Measurements from ENCODE around the gene AP2B1. TPM values are rescaled to one million over a fixed set of nuclear protein-coding genes. Genes with fewer than 3 reads are reported as not detected.

The AP2B1 gene
- total RNA-seq, 3 donors from 2014 or later: 78.4 to 91.9 (median 88.5) TPM

DNA sequence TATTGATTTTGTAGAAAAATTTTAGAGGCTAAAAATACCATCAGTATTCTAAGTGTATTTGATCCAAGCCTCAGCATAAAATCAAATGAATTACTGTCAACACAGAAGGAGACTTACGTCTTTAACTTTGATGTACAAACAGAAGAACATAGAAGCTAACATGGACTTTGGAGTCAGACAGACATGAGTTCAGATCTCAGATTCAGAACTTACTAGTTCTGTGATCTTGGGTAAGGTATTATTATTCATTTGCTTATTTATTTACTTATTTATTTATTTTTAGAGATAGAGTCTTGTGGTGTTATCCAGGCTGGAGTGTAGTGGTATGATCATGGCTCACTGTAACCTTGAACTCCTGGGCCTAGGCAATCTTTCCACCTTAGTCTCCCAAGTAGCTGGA lies 45.7 kb upstream of the AP2B1 start:
- no peak for DNase-seq (ENCODE audit: low spot score in 2 of 2)
- Histone ChIP-seq H3K4me3 (peak overlapping the region in 2 of 3 donors; percentile 26 to 60), H3K27ac (peak overlapping the region in 1 of 2 donors; percentile 12), H3K27me3 (no peaks in the 10 kb centered on the region), H3K36me3 (no peaks in the 10 kb centered on the region), H3K9me3 (no peaks in the 10 kb centered on the region), H3K4me1 (no peaks in the 10 kb centered on the region)
- TF ChIP-seq POLR2A (IDR thresholded peaks at IDR 0.05): no peak
- TF ChIP-seq, protein P1, sequence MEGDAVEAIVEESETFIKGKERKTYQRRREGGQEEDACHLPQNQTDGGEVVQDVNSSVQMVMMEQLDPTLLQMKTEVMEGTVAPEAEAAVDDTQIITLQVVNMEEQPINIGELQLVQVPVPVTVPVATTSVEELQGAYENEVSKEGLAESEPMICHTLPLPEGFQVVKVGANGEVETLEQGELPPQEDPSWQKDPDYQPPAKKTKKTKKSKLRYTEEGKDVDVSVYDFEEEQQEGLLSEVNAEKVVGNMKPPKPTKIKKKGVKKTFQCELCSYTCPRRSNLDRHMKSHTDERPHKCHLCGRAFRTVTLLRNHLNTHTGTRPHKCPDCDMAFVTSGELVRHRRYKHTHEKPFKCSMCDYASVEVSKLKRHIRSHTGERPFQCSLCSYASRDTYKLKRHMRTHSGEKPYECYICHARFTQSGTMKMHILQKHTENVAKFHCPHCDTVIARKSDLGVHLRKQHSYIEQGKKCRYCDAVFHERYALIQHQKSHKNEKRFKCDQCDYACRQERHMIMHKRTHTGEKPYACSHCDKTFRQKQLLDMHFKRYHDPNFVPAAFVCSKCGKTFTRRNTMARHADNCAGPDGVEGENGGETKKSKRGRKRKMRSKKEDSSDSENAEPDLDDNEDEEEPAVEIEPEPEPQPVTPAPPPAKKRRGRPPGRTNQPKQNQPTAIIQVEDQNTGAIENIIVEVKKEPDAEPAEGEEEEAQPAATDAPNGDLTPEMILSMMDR (IDR thresholded peaks at IDR 0.05): no peak
- TF ChIP-seq POLR2AphosphoS5 (IDR thresholded peaks at IDR 0.05): no peak
- intact Hi-C loops (cut with DNase I; ENCODE audit: low total_unique reads): loop anchor here (10.0 kb wide), 1 partner anchor 787 kb away; no protein-coding TSS in a partner anchor

DNA sequence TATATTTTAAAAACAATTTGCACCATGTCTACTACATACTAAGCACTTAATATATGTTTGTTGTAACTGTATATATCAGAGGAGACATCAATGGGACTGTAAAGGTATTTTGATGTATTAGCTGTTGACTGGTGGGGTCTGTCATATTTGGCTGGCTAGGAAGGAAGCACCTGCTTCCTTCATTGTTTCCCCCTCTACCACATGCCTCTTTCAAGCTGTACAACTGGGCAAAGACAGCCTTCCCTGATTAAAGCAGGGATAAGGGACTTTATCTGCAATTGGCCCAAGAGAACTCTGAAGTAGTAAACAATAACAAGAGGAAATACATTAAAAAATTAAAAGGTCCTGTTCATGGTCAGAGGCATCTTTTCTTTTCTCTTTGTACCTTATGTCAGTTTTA lies 44.1 kb upstream of the AP2B1 start:
- H3K27me3 ChIP-seq: no peaks in the 10 kb centered on the region
- TF ChIP-seq POLR2AphosphoS5 (IDR thresholded peaks at IDR 0.05): no peak
- TF ChIP-seq POLR2A (IDR thresholded peaks at IDR 0.05): no peak
- TF ChIP-seq, protein P1 (IDR thresholded peaks at IDR 0.05): no peak
- no peak overlapping the region for H3K27ac ChIP-seq
- no peak overlapping the region for H3K4me3 ChIP-seq
- H3K4me1 ChIP-seq: no peaks in the 10 kb centered on the region
- intact Hi-C loops (cut with DNase I; ENCODE audit: low total_unique reads): loop anchor here (10.0 kb wide), 1 partner anchor 788 kb away; no protein-coding TSS in a partner anchor
- no peaks in the 10 kb centered on the region for H3K9me3 ChIP-seq
- no peaks in the 10 kb centered on the region for H3K36me3 ChIP-seq
- DNase-seq (ENCODE audit: low spot score in 2 of 2): no peak

DNA sequence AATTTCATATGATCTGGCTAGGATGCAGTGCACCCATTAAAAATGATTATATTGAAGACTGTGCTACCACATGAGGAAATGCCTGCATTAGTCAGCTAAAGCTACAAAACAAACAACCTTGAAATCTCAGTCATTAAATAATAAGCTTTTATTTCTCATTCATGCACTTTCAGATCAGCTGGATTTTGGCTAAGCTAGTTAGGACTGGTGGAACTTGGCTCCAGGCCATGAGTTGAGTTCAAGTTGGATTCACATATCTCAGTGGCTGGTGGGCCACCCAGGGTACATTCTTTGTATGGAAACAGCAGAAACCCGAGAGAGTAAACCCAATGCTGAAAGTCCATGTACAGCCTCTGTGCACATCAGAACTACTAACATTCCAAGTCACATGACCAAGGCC lies 43.3 kb upstream of the AP2B1 start:
- no peaks in the 10 kb centered on the region for H3K36me3 ChIP-seq

DNA sequence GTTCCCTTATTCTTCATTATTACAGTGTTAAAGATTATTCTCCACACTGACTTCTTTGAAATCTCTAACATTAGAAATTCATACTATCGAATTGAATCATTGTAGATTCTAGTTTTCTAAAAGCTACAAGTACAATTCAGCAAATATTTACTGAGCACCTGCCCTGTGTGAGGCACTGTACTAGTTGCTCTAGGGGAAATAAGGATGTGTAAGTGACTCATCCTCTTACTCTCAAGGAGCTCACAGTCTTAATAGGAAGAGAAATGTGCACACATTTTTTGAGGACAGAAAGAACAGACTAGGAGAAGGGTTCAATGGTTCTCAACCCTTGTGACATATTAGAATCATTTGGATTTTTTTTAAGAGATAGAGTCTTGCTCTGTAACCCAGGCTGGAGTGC lies 42.0 kb upstream of the AP2B1 start:
- H3K9me3 ChIP-seq: no peaks in the 10 kb centered on the region
- H3K27ac ChIP-seq: no peak overlapping the region
- H3K27me3 ChIP-seq: no peaks in the 10 kb centered on the region
- H3K4me3 ChIP-seq: no peak overlapping the region
- H3K36me3 ChIP-seq: no peaks in the 10 kb centered on the region
- intact Hi-C loops (cut with DNase I; ENCODE audit: low total_unique reads): loop anchor here (10.0 kb wide), 1 partner anchor 790 kb away; no protein-coding TSS in a partner anchor
- DNase-seq (ENCODE audit: low spot score in 2 of 2): no peak
- H3K4me1 ChIP-seq: no peaks in the 10 kb centered on the region
- TF ChIP-seq POLR2A (IDR thresholded peaks at IDR 0.05) (no peak), POLR2AphosphoS5 (IDR thresholded peaks at IDR 0.05) (no peak)
- TF ChIP-seq, protein P1 (IDR thresholded peaks at IDR 0.05): no peak

More for the DNA sequence above, 43.3 kb upstream of the AP2B1 start:
- TF ChIP-seq, protein P1 (IDR thresholded peaks at IDR 0.05): no peak
- no peak for TF ChIP-seq POLR2AphosphoS5 (IDR thresholded peaks at IDR 0.05)
- no peak for TF ChIP-seq POLR2A (IDR thresholded peaks at IDR 0.05)
- intact Hi-C loops (cut with DNase I; ENCODE audit: low total_unique reads): loop anchor here (10.0 kb wide), 1 partner anchor 789 kb away; no protein-coding TSS in a partner anchor
- H3K27ac ChIP-seq: no peak overlapping the region
- no peaks in the 10 kb centered on the region for H3K27me3 ChIP-seq
- no peak for DNase-seq (ENCODE audit: low spot score in 2 of 2)
- no peaks in the 10 kb centered on the region for H3K9me3 ChIP-seq
- H3K4me1 ChIP-seq: no peaks in the 10 kb centered on the region
- H3K4me3 ChIP-seq: no peak overlapping the region

DNA sequence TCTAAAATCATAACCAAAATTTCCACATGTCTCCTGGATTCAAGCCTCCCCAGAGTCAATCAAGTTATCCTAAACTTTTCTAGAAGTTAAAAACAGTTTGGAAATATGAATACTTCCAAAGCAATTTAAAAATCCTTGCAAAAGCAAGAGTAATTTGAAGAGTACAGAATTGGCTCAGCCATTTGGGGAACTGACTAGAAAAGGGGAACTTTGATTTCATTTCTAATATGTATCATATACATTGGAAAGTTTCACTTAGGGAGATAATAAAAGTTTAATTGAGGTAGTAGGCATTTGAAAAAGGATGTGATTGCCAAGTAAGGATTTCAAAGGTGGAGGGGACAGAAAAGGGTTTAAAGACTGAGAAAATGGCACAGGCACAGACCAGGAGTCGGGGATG lies 40.6 kb upstream of the AP2B1 start:
- DNase-seq (ENCODE audit: low spot score in 2 of 2): no peak
- no peaks in the 10 kb centered on the region for H3K9me3 ChIP-seq
- H3K27me3 ChIP-seq: no peaks in the 10 kb centered on the region
- no peak overlapping the region for H3K27ac ChIP-seq
- TF ChIP-seq POLR2A (IDR thresholded peaks at IDR 0.05) (no peak), POLR2AphosphoS5 (IDR thresholded peaks at IDR 0.05) (no peak)
- TF ChIP-seq, protein P1 (IDR thresholded peaks at IDR 0.05): no peak
- intact Hi-C loops (cut with DNase I; ENCODE audit: low total_unique reads): loop anchor here (10.0 kb wide), 1 partner anchor 792 kb away; no protein-coding TSS in a partner anchor
- no peak overlapping the region for H3K4me3 ChIP-seq
- H3K4me1 ChIP-seq: no peaks in the 10 kb centered on the region
- no peaks in the 10 kb centered on the region for H3K36me3 ChIP-seq
